Left ventricle myocardium inferior (tissue), 1 donor: ENCODE data around the gene DNAJC18. TPM values are rescaled to one million over a fixed set of nuclear protein-coding genes. Genes with fewer than 3 reads are reported as not detected.

Experiments
- DNase-seq: peaks from one replicate; pipeline ENCODE4 v3.0.0-alpha.2; 2020
- H3K27ac ChIP-seq: fragments of 200-600 bp; replicated peaks from 2 replicates; pipeline ENCODE4 v1.8.0; 2021
- H3K27me3 ChIP-seq: fragments of 200-600 bp; 2 replicates; pipeline ENCODE4 v1.8.0; 2021; ENCODE audit warnings: low read depth
- H3K36me3 ChIP-seq: fragments of 200-600 bp; 2 replicates; pipeline ENCODE4 v1.8.0; 2021
- H3K4me1 ChIP-seq: fragments of 200-600 bp; 2 replicates; pipeline ENCODE4 v1.8.0; 2021
- H3K4me3 ChIP-seq: fragments of 200-600 bp; 2 replicates; pipeline ENCODE4 v1.8.0; 2021; ENCODE audit warnings: mild to moderate bottlenecking, moderate library complexity
- H3K9me3 ChIP-seq: fragments of 200-600 bp; replicated peaks from 2 replicates; pipeline ENCODE4 v1.8.0; 2021
- CTCF ChIP-seq: fragments of 200-600 bp; IDR thresholded peaks from 2 replicates; pipeline ENCODE4 v1.8.0; 2021; ENCODE audit warnings: antibody characterized with exemption, mild to moderate bottlenecking, borderline replicate concordance
- intact Hi-C: fragments of 100-400 bp; cut with micrococcal nuclease; formaldehyde crosslinking; loops from one replicate; pipeline ENCODE4 v1.11.0; 2022
- total RNA-seq: library from RNA; stranded (reverse); fragmentation: NEBNext Ultra II Directional; extraction: Animal tissue kit (Norgen Biotek cat#: 25700); gene quantifications from one replicate; pipeline ENCODE4 v1.2.1, GENCODE V29; 2021
- donor health status: DM: no; HTN: yes; CAD: no; lungs with severe emphysema.

Gene DNAJC18
- total RNA-seq, 1 donor from 2014 or later, result 14.3 TPM

- Histone ChIP-seq H3K36me3 (no peaks in the 10 kb centered on the region), H3K4me1 (peaks cover 41% of the 10 kb centered on the region), H3K27me3 (no peaks in the 10 kb centered on the region), H3K4me3 (peak within 1 kb of the TSS; percentile 69), H3K9me3 (no peaks in the 10 kb centered on the region), H3K27ac (peak within 1 kb of the TSS; percentile 91)
- peak; percentile 55 for DNase-seq
- intact Hi-C loops, result no loop called here
- TF ChIP-seq CTCF, result no peak
Observed at GRCh38 chr5:139462586-139463276, 23.4 kb upstream of the DNAJC18 start, which contains the start of gene ECSCR. ECSCR (minus strand) TSS chr5:139462743; CDS start chr5:139462670, 73 bp downstream.

- TF ChIP-seq CTCF, result no peak
- peak overlapping the region; percentile 91 for H3K27ac ChIP-seq
- DNase-seq, result no peak
- H3K4me1 ChIP-seq, result peaks cover 41% of the 10 kb centered on the region
- H3K9me3 ChIP-seq, result no peaks in the 10 kb centered on the region
- peak overlapping the region; percentile 69 for H3K4me3 ChIP-seq
- H3K27me3 ChIP-seq, result no peaks in the 10 kb centered on the region
- intact Hi-C loops, result no loop called here
- peaks cover 4% of the 10 kb centered on the region for H3K36me3 ChIP-seq
Observed at GRCh38 chr5:139461698-139462097, 22.4 kb upstream of the DNAJC18 start.

GRCh38 chr5:139461176-139461575 is 21.9 kb upstream of the DNAJC18 start:
- Histone ChIP-seq H3K27me3 (no peaks in the 10 kb centered on the region), H3K4me3 (peak overlapping the region; percentile 69), H3K36me3 (peaks cover 4% of the 10 kb centered on the region), H3K27ac (peak overlapping the region; percentile 91), H3K9me3 (no peaks in the 10 kb centered on the region), H3K4me1 (peaks cover 41% of the 10 kb centered on the region)
- DNase-seq, result no peak
- TF ChIP-seq CTCF, result no peak
- intact Hi-C loops, result no loop called here

- TF ChIP-seq CTCF, result no peak
- Histone ChIP-seq H3K9me3 (no peaks in the 10 kb centered on the region), H3K4me3 (peak overlapping the region; percentile 69), H3K4me1 (peaks cover 41% of the 10 kb centered on the region), H3K27me3 (no peaks in the 10 kb centered on the region), H3K36me3 (peaks cover 4% of the 10 kb centered on the region), H3K27ac (peak overlapping the region; percentile 91)
- intact Hi-C loops, result no loop called here
- no peak for DNase-seq
Observed at GRCh38 chr5:139460455-139460854, 21.1 kb upstream of the DNAJC18 start.

- H3K4me3 ChIP-seq, result peak overlapping the region; percentile 69
- intact Hi-C loops, result no loop called here
- peaks cover 44% of the 10 kb centered on the region for H3K4me1 ChIP-seq
- peak; percentile 35 for DNase-seq
- H3K27ac ChIP-seq, result peak overlapping the region; percentile 91
- no peaks in the 10 kb centered on the region for H3K9me3 ChIP-seq
- TF ChIP-seq CTCF, result no peak
- H3K27me3 ChIP-seq, result no peaks in the 10 kb centered on the region
- H3K36me3 ChIP-seq, result peaks cover 4% of the 10 kb centered on the region
Observed at GRCh38 chr5:139459451-139459934, 20.2 kb upstream of the DNAJC18 start.
